Peyer's patch (tissue), 4 donors: ENCODE measurements around the gene MLH1. TPM values are rescaled to one million over a fixed set of nuclear protein-coding genes. Genes with fewer than 3 reads are reported as not detected.

Experiments used
- DNase-seq, 3 donors: peaks; one replicate each; pipeline ENCODE4 v3.0.0-alpha.2; 2017 to 2019
- H3K27ac ChIP-seq, 4 donors: fragments of 200-600 bp; sonication (generic); one replicate each; pipeline ENCODE4 v1.5.1; 2016 to 2019
- H3K27me3 ChIP-seq, 2 donors: fragments of 200-600 bp; sonication (generic); one replicate each; pipeline ENCODE4 v1.5.1; 2019
- H3K36me3 ChIP-seq, 3 donors: fragments of 200-600 bp; sonication (generic); one replicate each; pipeline ENCODE4 v1.5.1; 2016 to 2019
- H3K4me1 ChIP-seq, 4 donors: fragments of 200-600 bp; sonication (generic); one replicate each; pipeline ENCODE4 v1.5.1; 2016 to 2019
- H3K4me3 ChIP-seq, 4 donors: fragments of 200-600 bp; sonication (generic); 1 replicate in 3 of 4; 2 replicates in 1 of 4; pipeline ENCODE4 v1.5.1; 2016 to 2019; ENCODE audit warnings: mild to moderate bottlenecking in 1 of 4
- H3K9me3 ChIP-seq, 4 donors: fragments of 200-600 bp; sonication (generic); one replicate each; pipeline ENCODE4 v1.5.1; 2016 to 2019; ENCODE audit warnings: mild to moderate bottlenecking in 1 of 4
- POLR2A ChIP-seq, 2 donors: fragments of 450-650 bp; IDR thresholded peaks; one replicate each; pipeline ENCODE4 v1.5.1; 2017; ENCODE audit warnings: antibody characterized with exemption in 2 of 2, mild to moderate bottlenecking in 2 of 2, moderate library complexity in 2 of 2
- small RNA-seq, 2 donors: library from RNA; depleted of rRNA; stranded (forward); fragments of <200 nt; gene quantifications; one replicate each; pipeline ENCODE3, GENCODE V24; 2016
- total RNA-seq, 4 donors: library from RNA; depleted of rRNA; stranded (reverse); fragments of >200 nt; gene quantifications; one replicate each; pipeline ENCODE4 v1.1.0, GENCODE V29; 2016
- TF ChIP-seq, protein P1 (sequence below), 6 experiments: fragments of 450-650 bp in 4 of 6; fragments of 200-600 bp in 2 of 6; sonication (generic) in 1 of 6; IDR thresholded peaks; one replicate each; pipeline ENCODE4 v1.5.1; 2017 to 2019; ENCODE audit warnings: antibody characterized with exemption in 6 of 6, mild to moderate bottlenecking in 3 of 6, moderate library complexity in 1 of 6

MLH1 gene
- total RNA-seq, 4 donors from 2014 or later, result 21.4 to 149 (median 27.4) TPM

DNA sequence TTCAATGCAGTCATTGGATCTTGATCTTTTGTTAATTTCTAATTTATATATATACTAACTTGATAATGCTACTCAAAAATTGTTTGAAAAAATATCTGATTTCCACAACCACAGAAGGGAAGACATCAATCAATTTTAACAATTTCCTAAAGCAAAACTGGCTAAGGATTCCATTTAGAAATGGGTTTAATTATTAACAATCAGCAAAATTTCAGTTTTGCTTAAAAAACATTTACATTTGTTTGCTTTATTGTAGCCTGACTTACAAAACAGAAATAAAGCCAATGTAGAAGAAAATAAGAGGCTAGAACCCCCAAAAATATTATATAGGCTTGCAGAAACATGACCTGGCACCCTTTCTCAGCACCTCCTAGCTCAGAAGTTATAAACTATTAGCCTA lies 106.2 kb downstream of the MLH1 start:
- peaks cover 0 to 13% (median 0%) of the 10 kb centered on the region in 3 donors for H3K36me3 ChIP-seq
- no peaks in the 10 kb centered on the region for H3K27me3 ChIP-seq
- no peaks in the 10 kb centered on the region for H3K9me3 ChIP-seq
- DNase-seq, result no peak
- peaks cover 0 to 5% (median 0%) of the 10 kb centered on the region in 4 donors for H3K4me1 ChIP-seq
- H3K27ac ChIP-seq, result no peak overlapping the region
- TF ChIP-seq, protein P1, sequence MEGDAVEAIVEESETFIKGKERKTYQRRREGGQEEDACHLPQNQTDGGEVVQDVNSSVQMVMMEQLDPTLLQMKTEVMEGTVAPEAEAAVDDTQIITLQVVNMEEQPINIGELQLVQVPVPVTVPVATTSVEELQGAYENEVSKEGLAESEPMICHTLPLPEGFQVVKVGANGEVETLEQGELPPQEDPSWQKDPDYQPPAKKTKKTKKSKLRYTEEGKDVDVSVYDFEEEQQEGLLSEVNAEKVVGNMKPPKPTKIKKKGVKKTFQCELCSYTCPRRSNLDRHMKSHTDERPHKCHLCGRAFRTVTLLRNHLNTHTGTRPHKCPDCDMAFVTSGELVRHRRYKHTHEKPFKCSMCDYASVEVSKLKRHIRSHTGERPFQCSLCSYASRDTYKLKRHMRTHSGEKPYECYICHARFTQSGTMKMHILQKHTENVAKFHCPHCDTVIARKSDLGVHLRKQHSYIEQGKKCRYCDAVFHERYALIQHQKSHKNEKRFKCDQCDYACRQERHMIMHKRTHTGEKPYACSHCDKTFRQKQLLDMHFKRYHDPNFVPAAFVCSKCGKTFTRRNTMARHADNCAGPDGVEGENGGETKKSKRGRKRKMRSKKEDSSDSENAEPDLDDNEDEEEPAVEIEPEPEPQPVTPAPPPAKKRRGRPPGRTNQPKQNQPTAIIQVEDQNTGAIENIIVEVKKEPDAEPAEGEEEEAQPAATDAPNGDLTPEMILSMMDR (IDR thresholded peaks at IDR 0.05), result no peak
- TF ChIP-seq POLR2A (IDR thresholded peaks at IDR 0.05), result no peak
- H3K4me3 ChIP-seq, result no peak overlapping the region

DNA sequence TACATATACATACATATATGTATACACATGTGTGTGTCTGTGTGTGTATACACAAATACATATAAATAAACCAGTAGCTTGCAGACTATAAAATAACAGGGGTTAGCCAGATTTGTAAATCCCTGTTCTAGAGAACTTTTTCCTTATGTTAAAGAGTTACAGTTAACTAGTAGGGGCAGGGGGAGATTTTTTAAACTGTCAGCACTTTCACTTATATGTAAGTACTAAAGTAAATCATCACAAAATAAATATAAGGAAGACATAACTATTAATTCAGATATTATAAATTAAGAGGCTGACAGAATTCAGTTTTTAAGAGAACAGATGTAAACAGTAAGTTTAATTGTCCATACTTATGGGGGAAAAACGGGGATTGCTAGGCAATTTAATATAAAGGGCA lies 107.1 kb downstream of the MLH1 start:
- no peak for DNase-seq
- peaks cover 0 to 5% (median 0%) of the 10 kb centered on the region in 4 donors for H3K4me1 ChIP-seq
- H3K27ac ChIP-seq, result no peak overlapping the region
- H3K36me3 ChIP-seq, result peaks cover 0 to 7% (median 0%) of the 10 kb centered on the region in 3 donors
- no peak overlapping the region for H3K4me3 ChIP-seq
- H3K9me3 ChIP-seq, result no peaks in the 10 kb centered on the region
- no peaks in the 10 kb centered on the region for H3K27me3 ChIP-seq
- TF ChIP-seq POLR2A (IDR thresholded peaks at IDR 0.05), result no peak
- TF ChIP-seq, protein P1 (IDR thresholded peaks at IDR 0.05), result no peak

Small RNA genes lying within 50 kb of the gene (small RNA-seq; reads per million reads assigned to genes)
- gene RF00019 (0 reads per million in 2 donors), gene RNU6ATAC4P (0 reads per million in 2 donors)

Other genes with a start within 250 kb of the MLH1 start
- gene DCLK3, start 229.0 kb upstream of the MLH1 start, total RNA-seq, result not detected
- 10 to 100 TPM; 47.9 to 92.6 (median 59.9) TPM for gene TRANK1, start 48.5 kb upstream of the MLH1 start, total RNA-seq
- gene EPM2AIP1, start 387 bp upstream of the MLH1 start, total RNA-seq, result 10 to 100 TPM in 2 of 4 donors, 1 to 10 TPM in 2; 7.5 to 17.4 (median 10.6) TPM
- 100 to 1,000 TPM; 152 to 166 (median 152) TPM for gene LRRFIP2, start 181.1 kb downstream of the MLH1 start, total RNA-seq
- gene GOLGA4, start 249.8 kb downstream of the MLH1 start, total RNA-seq, result 100 to 1,000 TPM; 174 to 236 (median 208) TPM